ENCODE results near the gene ERLEC1. TPM values are rescaled to one million over a fixed set of nuclear protein-coding genes. Genes with fewer than 3 reads are reported as not detected.

The ERLEC1 gene
- total RNA-seq, 2 experiments from 2014 or later, result 22.2 to 22.8 TPM

DNA sequence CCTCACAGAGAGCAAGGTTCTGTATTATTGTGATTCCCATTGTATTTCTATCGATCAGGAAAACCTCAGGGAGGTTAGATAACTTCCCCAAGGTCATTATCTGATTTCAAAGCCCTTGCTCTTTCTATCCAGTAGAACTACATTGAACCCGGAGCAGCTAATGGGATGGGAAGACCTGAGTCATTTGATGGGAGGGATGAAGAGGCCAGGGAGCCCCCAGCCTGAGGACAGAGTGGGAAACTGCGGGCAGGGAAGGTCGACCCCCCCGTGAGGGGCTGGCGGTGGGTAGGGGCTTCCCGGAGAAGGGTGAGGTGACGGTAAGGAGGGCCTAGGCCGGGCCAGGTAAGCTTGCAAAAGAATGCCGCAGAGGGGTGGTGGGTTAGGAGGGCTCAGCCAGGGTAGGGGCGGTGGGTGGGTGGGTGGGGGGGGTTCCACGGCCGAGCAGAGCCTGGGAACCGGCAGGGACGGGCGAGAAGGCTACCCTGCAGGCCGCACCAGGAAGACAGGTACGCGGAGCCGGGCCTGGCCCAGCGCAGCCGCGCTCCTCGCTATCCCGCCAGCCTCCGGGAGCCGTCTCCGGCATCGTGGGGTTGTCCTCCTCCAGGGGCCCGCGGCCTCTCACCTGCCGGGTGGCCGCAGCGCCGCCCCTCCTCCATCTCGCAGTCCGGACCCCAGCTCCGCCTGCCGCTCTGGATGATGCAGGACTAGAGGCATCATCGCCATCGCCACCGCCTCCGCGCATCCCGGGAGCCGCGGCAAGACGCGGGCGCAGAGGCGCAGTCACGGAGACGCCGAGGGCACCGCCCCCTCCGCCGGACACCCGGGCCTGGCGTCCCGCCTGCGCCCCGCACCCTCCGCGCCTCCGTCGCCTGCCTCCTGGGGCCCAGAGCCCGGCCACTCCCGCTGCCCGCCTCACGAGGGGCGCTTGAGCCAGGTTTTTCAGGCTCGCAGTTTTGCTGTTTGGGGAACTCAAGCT lies 72.7 kb downstream of the ERLEC1 start, which contains the start of gene GPR75:
Gene GPR75 (minus strand): TSS at position 762 of the 976 bp plus-strand sequence. CDS start 5,211 bp downstream, outside the sequence.
- POLR2A ChIA-PET, result no interaction called here
- no peaks in the 10 kb centered on the region for H3K27me3 Mint-ChIP-seq
- ATAC-seq (ENCODE audit: low read depth), result no peak
- no peaks in the 10 kb centered on the region for H3K4me1 Mint-ChIP-seq
- peaks cover 6% of the 10 kb centered on the region for H3K36me3 Mint-ChIP-seq
- no peak within 1 kb of the TSS for H3K4me3 Mint-ChIP-seq
- H3K27ac Mint-ChIP-seq, result no peak within 1 kb of the TSS
- DNase-seq, result no peak
- no peaks in the 10 kb centered on the region for H3K9me3 Mint-ChIP-seq

DNA sequence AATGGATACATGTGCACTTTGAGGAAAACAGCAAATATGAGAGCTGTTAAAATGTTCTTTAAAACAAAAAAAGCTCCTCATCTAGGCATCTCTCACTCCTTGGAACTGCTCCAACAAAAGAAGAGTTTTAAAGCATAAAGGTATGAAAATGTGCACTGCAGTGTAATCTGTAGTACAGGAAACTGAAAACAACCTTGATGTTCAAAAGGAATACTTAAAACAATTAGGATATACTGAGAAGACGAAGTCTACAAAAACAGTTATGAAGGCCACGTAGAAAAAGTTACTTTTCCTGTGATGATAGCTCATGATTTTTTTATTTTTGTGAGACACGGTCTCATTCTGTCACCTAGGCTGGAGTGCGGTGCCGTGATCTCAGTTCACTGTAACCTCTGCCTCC lies 75.0 kb downstream of the ERLEC1 start:
- POLR2A ChIA-PET, result no interaction called here
- Mint-ChIP-seq H3K4me3 (no peak overlapping the region), H3K27ac (no peak overlapping the region), H3K4me1 (no peaks in the 10 kb centered on the region), H3K36me3 (peaks cover 20% of the 10 kb centered on the region), H3K9me3 (no peaks in the 10 kb centered on the region), H3K27me3 (no peaks in the 10 kb centered on the region)
- DNase-seq, result no peak
- no peak for ATAC-seq (ENCODE audit: low read depth)

DNA sequence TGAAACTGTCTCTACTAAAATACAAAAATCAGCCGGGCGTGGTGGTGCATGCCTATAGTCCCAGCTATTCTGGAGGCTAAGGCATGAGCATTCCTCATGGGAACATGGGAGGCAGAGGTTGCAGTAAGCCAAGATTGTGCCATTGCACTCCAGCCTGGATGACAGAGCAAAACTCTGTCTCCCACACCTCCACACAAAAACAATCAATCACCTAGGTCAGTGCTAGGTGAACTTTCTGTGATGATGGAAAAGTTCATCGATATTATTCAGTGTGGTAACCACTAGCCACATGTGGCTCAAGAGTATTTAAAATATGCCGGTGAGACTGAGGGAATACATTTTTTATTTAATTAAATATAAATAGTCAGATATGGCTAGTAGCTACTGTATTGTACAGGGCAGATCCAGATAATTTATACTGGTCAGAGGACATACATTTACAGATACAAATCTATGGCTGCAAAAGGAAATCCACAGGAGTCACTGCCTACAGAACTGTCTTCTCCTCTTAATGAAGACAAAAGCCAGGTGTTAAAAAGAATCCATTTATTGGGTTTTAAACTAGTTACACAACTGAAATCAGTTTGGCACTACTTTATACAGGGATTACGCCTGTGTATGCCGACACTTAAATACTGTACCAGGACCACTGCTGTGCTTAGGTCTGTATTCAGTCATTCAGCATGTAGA lies 76.8 kb downstream of the ERLEC1 start:
- Mint-ChIP-seq H3K4me1 (no peaks in the 10 kb centered on the region), H3K27ac (no peak overlapping the region), H3K36me3 (peaks cover 18% of the 10 kb centered on the region), H3K9me3 (no peaks in the 10 kb centered on the region), H3K27me3 (no peaks in the 10 kb centered on the region), H3K4me3 (no peak overlapping the region)
- ATAC-seq (ENCODE audit: low read depth) (no peak), DNase-seq (no peak)
- POLR2A ChIA-PET, result no interaction called here

DNA sequence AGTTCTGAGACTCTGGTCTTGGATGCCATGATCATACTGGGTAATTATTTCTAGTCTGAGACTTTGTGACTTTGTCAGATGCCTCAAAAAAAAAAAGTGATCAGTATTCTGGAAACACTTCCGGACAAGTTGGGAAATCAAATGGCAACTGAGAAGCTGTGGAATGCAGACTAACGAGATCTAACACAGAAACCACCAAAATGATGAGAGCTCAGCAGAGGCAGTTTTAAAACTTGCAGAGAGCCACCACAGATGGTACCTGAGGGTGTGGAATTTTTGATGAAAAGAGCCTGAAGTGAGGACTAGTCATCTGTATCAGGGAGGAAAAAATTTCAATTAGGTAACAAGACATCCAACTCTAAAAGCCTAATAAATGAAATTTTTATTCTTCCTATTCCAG lies 78.4 kb downstream of the ERLEC1 start:
- DNase-seq, result no peak
- Mint-ChIP-seq H3K4me3 (no peak overlapping the region), H3K9me3 (no peaks in the 10 kb centered on the region), H3K27me3 (no peaks in the 10 kb centered on the region), H3K27ac (no peak overlapping the region), H3K36me3 (peaks cover 18% of the 10 kb centered on the region), H3K4me1 (no peaks in the 10 kb centered on the region)
- no peak for ATAC-seq (ENCODE audit: low read depth)
- POLR2A ChIA-PET, result no interaction called here

DNA sequence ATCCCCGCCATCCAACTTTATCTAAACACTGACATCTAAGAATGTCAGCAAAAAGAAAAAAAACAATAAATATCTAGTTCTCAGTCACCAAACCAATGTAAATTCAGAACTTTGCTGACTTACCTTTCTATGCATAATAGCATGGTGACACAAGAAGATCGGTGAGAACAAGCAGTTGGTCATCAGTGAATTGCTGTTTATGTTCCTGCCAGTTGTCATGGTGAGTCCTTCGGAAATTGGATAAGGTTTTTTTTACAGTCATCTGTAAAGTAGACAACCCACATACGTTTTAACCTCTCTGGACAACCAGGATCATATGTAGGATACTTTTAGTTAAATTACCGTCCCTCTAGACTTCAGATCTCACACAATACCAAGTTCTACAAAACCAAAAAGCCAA lies 79.1 kb downstream of the ERLEC1 start:
- no peak overlapping the region for H3K4me3 Mint-ChIP-seq

DNA sequence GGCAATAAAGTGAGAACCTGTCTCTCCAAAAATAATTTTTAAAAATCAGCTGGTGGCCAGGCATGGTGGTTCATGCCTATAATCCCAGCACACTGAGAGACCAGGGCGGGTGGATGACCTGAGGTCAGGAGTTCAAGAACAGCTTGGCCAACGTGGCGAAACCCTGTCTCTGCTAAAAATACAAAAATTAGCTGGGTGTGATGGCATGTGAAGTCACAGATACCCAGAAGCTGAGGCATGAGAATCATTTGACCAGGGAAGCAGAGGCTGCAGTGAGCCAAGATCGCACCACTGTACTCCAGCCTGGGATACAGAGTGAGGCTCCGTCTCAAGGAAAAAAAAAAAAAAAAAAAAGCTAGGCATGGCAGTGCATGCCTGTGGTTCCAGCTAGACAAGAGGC lies 80.3 kb downstream of the ERLEC1 start:
- no peak for DNase-seq
- Mint-ChIP-seq H3K9me3 (no peaks in the 10 kb centered on the region), H3K4me3 (no peak overlapping the region), H3K4me1 (no peaks in the 10 kb centered on the region), H3K27ac (no peak overlapping the region), H3K36me3 (peaks cover 18% of the 10 kb centered on the region), H3K27me3 (no peaks in the 10 kb centered on the region)
- POLR2A ChIA-PET, result no interaction called here
- no peak for ATAC-seq (ENCODE audit: low read depth)

More for the DNA sequence above, 79.1 kb downstream of the ERLEC1 start:
- H3K27ac Mint-ChIP-seq, result no peak overlapping the region
- H3K9me3 Mint-ChIP-seq, result no peaks in the 10 kb centered on the region
- peaks cover 18% of the 10 kb centered on the region for H3K36me3 Mint-ChIP-seq
- POLR2A ChIA-PET, result no interaction called here
- H3K27me3 Mint-ChIP-seq, result no peaks in the 10 kb centered on the region
- DNase-seq (no peak), ATAC-seq (ENCODE audit: low read depth) (no peak)
- no peaks in the 10 kb centered on the region for H3K4me1 Mint-ChIP-seq

DNA sequence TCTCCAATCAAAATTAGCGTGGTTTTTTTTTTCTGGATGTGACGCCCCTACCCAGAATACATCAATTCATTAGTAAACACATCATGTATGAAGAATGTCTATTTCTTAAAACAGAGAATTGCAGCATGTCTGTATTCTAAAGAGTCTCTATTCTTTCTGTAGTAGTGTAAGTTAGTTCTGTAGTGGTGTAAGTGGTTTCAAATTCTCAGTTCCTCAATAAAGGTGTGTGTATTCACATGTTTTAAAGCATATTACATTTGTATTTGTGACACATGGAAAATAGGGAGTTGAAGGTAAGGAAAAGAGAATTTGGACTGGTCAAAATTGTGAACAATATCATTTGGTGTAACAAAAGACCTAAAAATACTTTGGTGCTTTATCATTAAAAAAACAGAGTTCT lies 80.9 kb downstream of the ERLEC1 start:
- DNase-seq, result no peak
- Mint-ChIP-seq H3K4me3 (no peak overlapping the region), H3K4me1 (no peaks in the 10 kb centered on the region), H3K27ac (no peak overlapping the region), H3K27me3 (no peaks in the 10 kb centered on the region), H3K36me3 (peaks cover 18% of the 10 kb centered on the region), H3K9me3 (no peaks in the 10 kb centered on the region)
- ATAC-seq (ENCODE audit: low read depth), result no peak
- POLR2A ChIA-PET, result no interaction called here

Small RNA genes within 50 kb of the gene (microRNA-seq; reads per million reads assigned to microRNA genes)
- not detected for gene MIR3682

Other genes starting within 250 kb of the ERLEC1 start
- gene CHAC2, start 19.2 kb upstream of the ERLEC1 start, total RNA-seq, result 1 to 10 TPM; 5.5 to 7.3 TPM
- gene ASB3, start 91 bp upstream of the ERLEC1 start, total RNA-seq, result 10 to 100 TPM; 29.8 to 32.1 TPM
- gene GPR75, start 72.9 kb downstream of the ERLEC1 start, total RNA-seq, result 1 to 10 TPM; 2.9 to 3.3 TPM
- gene PSME4, start 183.9 kb downstream of the ERLEC1 start, total RNA-seq, result 10 to 100 TPM; 52.6 to 54.2 TPM